Measurements from ENCODE around the gene GRIK4. TPM values are rescaled to one million over a fixed set of nuclear protein-coding genes. Genes with fewer than 3 reads are reported as not detected.

GRIK4 gene, protein sequence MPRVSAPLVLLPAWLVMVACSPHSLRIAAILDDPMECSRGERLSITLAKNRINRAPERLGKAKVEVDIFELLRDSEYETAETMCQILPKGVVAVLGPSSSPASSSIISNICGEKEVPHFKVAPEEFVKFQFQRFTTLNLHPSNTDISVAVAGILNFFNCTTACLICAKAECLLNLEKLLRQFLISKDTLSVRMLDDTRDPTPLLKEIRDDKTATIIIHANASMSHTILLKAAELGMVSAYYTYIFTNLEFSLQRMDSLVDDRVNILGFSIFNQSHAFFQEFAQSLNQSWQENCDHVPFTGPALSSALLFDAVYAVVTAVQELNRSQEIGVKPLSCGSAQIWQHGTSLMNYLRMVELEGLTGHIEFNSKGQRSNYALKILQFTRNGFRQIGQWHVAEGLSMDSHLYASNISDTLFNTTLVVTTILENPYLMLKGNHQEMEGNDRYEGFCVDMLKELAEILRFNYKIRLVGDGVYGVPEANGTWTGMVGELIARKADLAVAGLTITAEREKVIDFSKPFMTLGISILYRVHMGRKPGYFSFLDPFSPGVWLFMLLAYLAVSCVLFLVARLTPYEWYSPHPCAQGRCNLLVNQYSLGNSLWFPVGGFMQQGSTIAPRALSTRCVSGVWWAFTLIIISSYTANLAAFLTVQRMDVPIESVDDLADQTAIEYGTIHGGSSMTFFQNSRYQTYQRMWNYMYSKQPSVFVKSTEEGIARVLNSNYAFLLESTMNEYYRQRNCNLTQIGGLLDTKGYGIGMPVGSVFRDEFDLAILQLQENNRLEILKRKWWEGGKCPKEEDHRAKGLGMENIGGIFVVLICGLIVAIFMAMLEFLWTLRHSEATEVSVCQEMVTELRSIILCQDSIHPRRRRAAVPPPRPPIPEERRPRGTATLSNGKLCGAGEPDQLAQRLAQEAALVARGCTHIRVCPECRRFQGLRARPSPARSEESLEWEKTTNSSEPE
- total RNA-seq: not detected

DNA sequence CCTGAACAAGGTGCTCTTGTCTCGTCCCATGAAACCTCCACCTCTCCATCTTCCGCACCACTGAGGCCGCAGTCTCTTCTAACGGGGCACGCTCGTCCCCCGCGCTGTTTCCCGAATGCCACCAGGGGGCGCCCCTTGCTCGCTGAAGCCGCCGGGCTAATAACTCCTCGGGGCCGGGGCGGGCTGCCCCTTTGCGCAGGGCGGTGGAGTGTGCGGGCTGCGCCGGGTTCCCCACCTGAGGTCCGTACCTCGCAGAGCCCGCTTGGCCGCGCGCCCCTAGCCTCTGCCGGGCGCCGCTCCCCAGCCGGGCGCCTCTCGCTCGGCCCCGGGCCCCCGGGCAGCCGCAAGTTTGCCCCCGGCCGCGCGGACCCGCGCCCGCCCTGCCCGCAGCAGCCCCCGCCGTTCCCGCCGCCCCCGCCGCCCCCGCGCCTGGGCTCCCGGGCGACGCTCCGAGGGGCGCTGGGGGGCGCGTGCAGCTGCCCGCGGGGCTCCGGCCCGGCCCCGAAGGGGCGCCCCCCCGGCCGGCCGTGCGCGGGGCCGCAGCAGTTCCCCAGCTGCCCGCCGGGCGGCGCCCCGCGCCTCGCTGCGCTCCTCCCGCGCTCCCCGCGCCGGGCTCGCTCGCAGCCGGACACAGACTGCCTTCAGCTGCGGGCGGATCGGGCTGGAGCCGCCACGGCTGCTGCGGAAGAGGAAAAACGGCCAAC lies at the start of gene GRIK4:
GRIK4 (plus strand) TSS at position 633 of the 704 bp plus-strand sequence. CDS start 148,571 bp downstream, outside the sequence.
- intact Hi-C loops (cut with micrococcal nuclease): loop anchor here (10.0 kb wide), 2 partner anchors 444 to 684 kb away; no protein-coding TSS in a partner anchor
- DNase-seq (peak; percentile 86), ATAC-seq (peak; percentile 92)
- peaks cover 58% of the 10 kb centered on the region for H3K27me3 Mint-ChIP-seq
- CTCF ChIA-PET: interaction anchor here (0.6 to 3.8 kb wide), 15 partner anchors 10 to 683 kb away, joined by 3 to 42 read pairs (median 3); no protein-coding TSS in a partner anchor
- H3K4me1 Mint-ChIP-seq (ENCODE audit: low read depth): no peaks in the 10 kb centered on the region
- H3K9me3 Mint-ChIP-seq: no peaks in the 10 kb centered on the region
- POLR2A ChIA-PET: no interaction called here
- no peaks in the 10 kb centered on the region for H3K36me3 Mint-ChIP-seq (ENCODE audit: low read depth)
- peak; percentile 78 for TF ChIP-seq CTCF (IDR thresholded peaks at IDR 0.05)
- no peak within 1 kb of the TSS for H3K4me3 Mint-ChIP-seq
- no peak within 1 kb of the TSS for H3K27ac Mint-ChIP-seq

DNA sequence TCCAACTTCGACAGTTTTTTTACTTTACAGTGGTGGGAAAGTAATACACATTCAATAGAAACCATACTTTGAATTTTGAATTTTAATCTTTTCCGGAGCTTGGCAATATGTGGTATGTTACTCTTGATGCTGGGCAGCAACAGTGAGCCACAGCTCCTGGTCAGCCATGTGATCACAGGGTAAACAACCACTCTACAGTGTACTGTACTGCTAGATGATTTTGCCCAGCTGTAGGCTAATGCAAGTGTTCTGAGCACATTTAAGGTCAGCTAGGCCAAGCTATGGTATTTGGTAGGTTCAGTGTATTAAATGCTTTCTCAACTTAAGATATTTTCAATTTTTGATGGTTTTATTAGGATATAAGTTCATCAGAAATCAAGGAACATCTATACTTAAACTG lies 48.7 kb upstream of the GRIK4 start:
- ChIA-PET CTCF (interaction anchor here (1.0 kb wide), 1 partner anchor 128 kb away, joined by 3 read pairs; no protein-coding TSS in a partner anchor), POLR2A (no interaction called here)
- H3K4me1 Mint-ChIP-seq (ENCODE audit: low read depth): no peaks in the 10 kb centered on the region
- H3K27me3 Mint-ChIP-seq: no peaks in the 10 kb centered on the region
- intact Hi-C loops (cut with micrococcal nuclease): no loop called here
- no peak for TF ChIP-seq CTCF (IDR thresholded peaks at IDR 0.05)
- H3K36me3 Mint-ChIP-seq (ENCODE audit: low read depth): peaks cover 24% of the 10 kb centered on the region
- no peaks in the 10 kb centered on the region for H3K9me3 Mint-ChIP-seq
- no peak overlapping the region for H3K4me3 Mint-ChIP-seq
- H3K27ac Mint-ChIP-seq: no peak overlapping the region
- ATAC-seq: no peak
- no peak for DNase-seq

- Mint-ChIP-seq H3K27ac (no peak overlapping the region), H3K4me3 (no peak overlapping the region), H3K27me3 (no peaks in the 10 kb centered on the region), H3K9me3 (no peaks in the 10 kb centered on the region), H3K4me1 (ENCODE audit: low read depth) (no peaks in the 10 kb centered on the region), H3K36me3 (ENCODE audit: low read depth) (peaks cover 21% of the 10 kb centered on the region)
- no peak for ATAC-seq
- no peak for DNase-seq
- POLR2A ChIA-PET: no interaction called here
- CTCF ChIA-PET: no interaction called here
- TF ChIP-seq CTCF (IDR thresholded peaks at IDR 0.05): no peak
- intact Hi-C loops (cut with micrococcal nuclease): no loop called here
Measured at GRCh38 chr11:120465921-120466534, 45.5 kb upstream of the GRIK4 start.

- ChIA-PET CTCF (no interaction called here), POLR2A (no interaction called here)
- Mint-ChIP-seq H3K9me3 (no peaks in the 10 kb centered on the region), H3K27me3 (no peaks in the 10 kb centered on the region), H3K27ac (no peak overlapping the region), H3K4me3 (no peak overlapping the region), H3K36me3 (ENCODE audit: low read depth) (peaks cover 17% of the 10 kb centered on the region), H3K4me1 (ENCODE audit: low read depth) (no peaks in the 10 kb centered on the region)
- TF ChIP-seq CTCF (IDR thresholded peaks at IDR 0.05): no peak
- ATAC-seq (no peak), DNase-seq (no peak)
- intact Hi-C loops (cut with micrococcal nuclease): no loop called here
Measured at GRCh38 chr11:120467627-120468026, 43.9 kb upstream of the GRIK4 start.
